ENCODE data around the gene GPR132. TPM values are rescaled to one million over a fixed set of nuclear protein-coding genes. Genes with fewer than 3 reads are reported as not detected.

Gene GPR132
- total and polyA plus RNA-seq, 5 donors from 2014 or later: 8.8 to 94.5 (median 17.1) TPM

- Mint-ChIP-seq H3K27me3 (peaks cover 6% of the 10 kb centered on the region), H3K4me3 (peak overlapping the region in 2 of 4 donors; percentile 59 to 86), H3K27ac (peak overlapping the region in 1 of 3 donors; percentile 18), H3K36me3 (peaks cover 6% of the 10 kb centered on the region), H3K4me1 (peaks cover 19 to 57% (median 39%) of the 10 kb centered on the region in 4 donors), H3K9me3 (peaks cover 0 to 3% (median 0%) of the 10 kb centered on the region in 7 donors)
- Histone ChIP-seq H3K4me3 (ENCODE audit: low read depth, low read length) (no peak overlapping the region), H3K4me1 (ENCODE audit: control insufficient read depth, insufficient read depth, low read length, poor library complexity, severe bottlenecking) (peaks cover 38% of the 10 kb centered on the region), H3K27me3 (ENCODE audit: control insufficient read depth, insufficient read depth, low read length) (no peaks in the 10 kb centered on the region), H3K27ac (ENCODE audit: insufficient read depth, low read length, poor library complexity, severe bottlenecking) (no peak overlapping the region), H3K9me3 (ENCODE audit: control insufficient read depth in 2 of 2, low read length in 2 of 2) (no peaks in the 10 kb centered on the region), H3K36me3 (ENCODE audit: control insufficient read depth, insufficient read depth, low read length) (no peaks in the 10 kb centered on the region)
- ATAC-seq (ENCODE audit: low read depth in 2 of 2) (no peak), DNase-seq (no peak)
These were observed 41.3 kb downstream of the GPR132 start for GRCh38 chr14:105023791-105024480.

GRCh38 chr14:105023144-105023543, 42.1 kb downstream of the GPR132 start:
- peaks cover 0 to 3% (median 0%) of the 10 kb centered on the region in 7 donors for H3K9me3 Mint-ChIP-seq
- no peak overlapping the region for H3K27ac Mint-ChIP-seq
- peaks cover 20 to 65% (median 41%) of the 10 kb centered on the region in 4 donors for H3K4me1 Mint-ChIP-seq
- H3K27me3 Mint-ChIP-seq: peaks cover 6% of the 10 kb centered on the region
- peak overlapping the region; percentile 21 to 86 (median 48) for H3K4me3 Mint-ChIP-seq
- Histone ChIP-seq H3K4me1 (ENCODE audit: control insufficient read depth, insufficient read depth, low read length, poor library complexity, severe bottlenecking) (peaks cover 46% of the 10 kb centered on the region), H3K36me3 (ENCODE audit: control insufficient read depth, insufficient read depth, low read length) (no peaks in the 10 kb centered on the region), H3K27me3 (ENCODE audit: control insufficient read depth, insufficient read depth, low read length) (no peaks in the 10 kb centered on the region), H3K4me3 (ENCODE audit: low read depth, low read length) (no peak overlapping the region), H3K9me3 (ENCODE audit: control insufficient read depth in 2 of 2, low read length in 2 of 2) (no peaks in the 10 kb centered on the region), H3K27ac (ENCODE audit: insufficient read depth, low read length, poor library complexity, severe bottlenecking) (no peak overlapping the region)
- DNase-seq: no peak
- no peaks in the 10 kb centered on the region for H3K36me3 Mint-ChIP-seq
- no peak for ATAC-seq (ENCODE audit: low read depth in 2 of 2)

- Mint-ChIP-seq H3K4me1 (peaks cover 22 to 69% (median 45%) of the 10 kb centered on the region in 4 donors), H3K27ac (peak overlapping the region in 1 of 3 donors; percentile 79), H3K36me3 (no peaks in the 10 kb centered on the region), H3K27me3 (peaks cover 6% of the 10 kb centered on the region), H3K9me3 (peaks cover 0 to 3% (median 0%) of the 10 kb centered on the region in 7 donors), H3K4me3 (peak overlapping the region; percentile 88 to 98 (median 92))
- DNase-seq (no peak), ATAC-seq (ENCODE audit: low read depth in 2 of 2) (no peak)
- Histone ChIP-seq H3K27me3 (ENCODE audit: control insufficient read depth, insufficient read depth, low read length) (no peaks in the 10 kb centered on the region), H3K4me3 (ENCODE audit: low read depth, low read length) (no peak overlapping the region), H3K27ac (ENCODE audit: insufficient read depth, low read length, poor library complexity, severe bottlenecking) (no peak overlapping the region), H3K4me1 (ENCODE audit: control insufficient read depth, insufficient read depth, low read length, poor library complexity, severe bottlenecking) (peaks cover 50% of the 10 kb centered on the region), H3K9me3 (ENCODE audit: control insufficient read depth in 2 of 2, low read length in 2 of 2) (no peaks in the 10 kb centered on the region), H3K36me3 (ENCODE audit: control insufficient read depth, insufficient read depth, low read length) (no peaks in the 10 kb centered on the region)
These were observed 43.0 kb downstream of the GPR132 start for GRCh38 chr14:105022276-105022670.

GRCh38 chr14:105021656-105022275, 43.5 kb downstream of the GPR132 start:
- Histone ChIP-seq H3K4me3 (ENCODE audit: low read depth, low read length) (peak overlapping the region; percentile 85), H3K9me3 (ENCODE audit: control insufficient read depth in 2 of 2, low read length in 2 of 2) (no peaks in the 10 kb centered on the region), H3K27ac (ENCODE audit: insufficient read depth, low read length, poor library complexity, severe bottlenecking) (peak overlapping the region; percentile 85), H3K36me3 (ENCODE audit: control insufficient read depth, insufficient read depth, low read length) (no peaks in the 10 kb centered on the region), H3K27me3 (ENCODE audit: control insufficient read depth, insufficient read depth, low read length) (no peaks in the 10 kb centered on the region), H3K4me1 (ENCODE audit: control insufficient read depth, insufficient read depth, low read length, poor library complexity, severe bottlenecking) (peaks cover 55% of the 10 kb centered on the region)
- ATAC-seq (ENCODE audit: low read depth in 2 of 2) (no peak), DNase-seq (no peak)
- peaks cover 1% of the 10 kb centered on the region for H3K36me3 Mint-ChIP-seq
- peak overlapping the region; percentile 88 to 98 (median 92) for H3K4me3 Mint-ChIP-seq
- peaks cover 6% of the 10 kb centered on the region for H3K27me3 Mint-ChIP-seq
- peaks cover 0 to 3% (median 0%) of the 10 kb centered on the region in 7 donors for H3K9me3 Mint-ChIP-seq
- H3K4me1 Mint-ChIP-seq: peaks cover 24 to 73% (median 46%) of the 10 kb centered on the region in 4 donors
- peak overlapping the region; percentile 66 to 97 (median 95) for H3K27ac Mint-ChIP-seq

- Histone ChIP-seq H3K27ac (ENCODE audit: insufficient read depth, low read length, poor library complexity, severe bottlenecking) (peak within 1 kb of the TSS; percentile 85), H3K9me3 (ENCODE audit: control insufficient read depth in 2 of 2, low read length in 2 of 2) (no peaks in the 10 kb centered on the region), H3K4me1 (ENCODE audit: control insufficient read depth, insufficient read depth, low read length, poor library complexity, severe bottlenecking) (peaks cover 53% of the 10 kb centered on the region), H3K27me3 (ENCODE audit: control insufficient read depth, insufficient read depth, low read length) (no peaks in the 10 kb centered on the region), H3K36me3 (ENCODE audit: control insufficient read depth, insufficient read depth, low read length) (no peaks in the 10 kb centered on the region), H3K4me3 (ENCODE audit: low read depth, low read length) (peak within 1 kb of the TSS; percentile 92)
- ATAC-seq (ENCODE audit: low read depth in 2 of 2) (peak; percentile 85 to 86), DNase-seq (peak; percentile 93 to 97 (median 96))
- Mint-ChIP-seq H3K4me3 (peak within 1 kb of the TSS; percentile 91 to 98 (median 94)), H3K9me3 (peaks cover 0 to 1% (median 0%) of the 10 kb centered on the region in 7 donors), H3K27ac (peak within 1 kb of the TSS; percentile 77 to 97 (median 95)), H3K27me3 (peaks cover 6% of the 10 kb centered on the region), H3K36me3 (peaks cover 6% of the 10 kb centered on the region), H3K4me1 (peaks cover 29 to 76% (median 50%) of the 10 kb centered on the region in 4 donors)
These were observed 44.2 kb downstream of the GPR132 start, which contains the start of gene CDCA4 for GRCh38 chr14:105020815-105021655. CDCA4 (minus strand) TSS chr14:105021083; CDS start chr14:105011929, 9,154 bp downstream.

DNA sequence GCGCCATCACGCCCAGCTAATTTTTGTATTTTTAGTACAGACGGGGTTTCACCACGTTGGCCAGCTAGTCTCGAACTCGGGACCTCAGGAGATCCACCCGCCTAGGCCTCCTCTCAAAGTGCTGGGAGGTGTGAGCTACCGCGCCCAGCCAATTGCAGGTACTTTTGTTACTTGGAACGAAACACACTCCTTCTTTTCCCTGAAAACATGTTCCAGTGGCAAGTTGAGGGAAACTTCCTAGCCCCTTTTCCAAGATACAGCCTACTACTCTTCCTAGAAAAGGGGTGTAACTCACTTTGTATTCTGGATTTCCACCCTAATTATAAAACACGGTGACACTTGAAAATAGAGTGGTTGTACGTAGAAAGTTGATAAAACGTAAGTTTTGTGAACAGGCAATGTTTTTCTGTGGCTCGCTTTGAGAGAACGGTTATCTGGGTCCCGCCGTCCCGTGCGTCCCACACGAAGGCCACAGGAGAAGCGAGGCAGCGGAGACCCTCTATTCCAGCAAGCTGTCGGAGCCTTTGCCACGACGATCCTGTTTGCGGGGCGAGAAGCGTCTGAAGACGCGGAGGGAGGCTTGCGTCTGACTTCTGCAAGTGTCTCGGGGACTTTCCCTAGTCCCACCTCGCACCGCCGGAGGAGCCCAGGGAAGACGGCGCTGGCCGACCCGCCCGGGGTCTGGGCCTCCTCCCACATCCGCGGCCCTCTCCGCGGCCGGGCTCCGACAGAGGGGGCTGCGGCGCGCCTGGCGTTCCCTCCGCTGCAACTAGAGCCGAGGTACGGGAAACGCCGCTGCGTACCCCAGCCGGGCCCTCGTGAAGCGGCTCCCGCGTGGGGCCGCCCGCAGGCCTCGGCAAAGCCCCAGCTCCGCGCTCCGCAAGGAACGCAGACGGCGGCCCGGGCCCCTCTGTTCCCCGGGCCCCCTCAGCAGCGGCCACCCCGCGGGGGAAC, 45.1 kb downstream of the GPR132 start:
- peaks cover 6% of the 10 kb centered on the region for H3K27me3 Mint-ChIP-seq
- peaks cover 53% of the 10 kb centered on the region for H3K4me1 ChIP-seq (ENCODE audit: control insufficient read depth, insufficient read depth, low read length, poor library complexity, severe bottlenecking)

More for the DNA sequence above, 45.1 kb downstream of the GPR132 start:
- ATAC-seq (ENCODE audit: low read depth in 2 of 2) (peak; percentile 1 to 3), DNase-seq (peak; percentile 53 to 58 (median 54))
- H3K9me3 ChIP-seq (ENCODE audit: control insufficient read depth in 2 of 2, low read length in 2 of 2): no peaks in the 10 kb centered on the region
- H3K4me3 ChIP-seq (ENCODE audit: low read depth, low read length): peak overlapping the region; percentile 92
- peak overlapping the region; percentile 91 to 96 (median 92) for H3K4me3 Mint-ChIP-seq
- peak overlapping the region; percentile 77 to 91 (median 88) for H3K27ac Mint-ChIP-seq
- H3K9me3 Mint-ChIP-seq: peaks cover 0 to 1% (median 0%) of the 10 kb centered on the region in 7 donors
- H3K36me3 ChIP-seq (ENCODE audit: control insufficient read depth, insufficient read depth, low read length): no peaks in the 10 kb centered on the region
- peak overlapping the region; percentile 84 for H3K27ac ChIP-seq (ENCODE audit: insufficient read depth, low read length, poor library complexity, severe bottlenecking)
- H3K27me3 ChIP-seq (ENCODE audit: control insufficient read depth, insufficient read depth, low read length): no peaks in the 10 kb centered on the region
- H3K36me3 Mint-ChIP-seq: peaks cover 8% of the 10 kb centered on the region
- H3K4me1 Mint-ChIP-seq: peaks cover 27 to 76% (median 52%) of the 10 kb centered on the region in 4 donors
